Mesothelial cell of epicardium (in vitro differentiated cells): ENCODE measurements around the gene TBC1D16. TPM values are rescaled to one million over a fixed set of nuclear protein-coding genes. Genes with fewer than 3 reads are reported as not detected.

ENCODE experiments used
- DNase-seq, 2 experiments: peaks; one replicate each; pipeline ENCODE4 v3.0.0; 2021; ENCODE audit warnings: low spot score in 2 of 2; ENCODE audit not compliant: unreplicated experiment in 2 of 2
- H3K27ac Mint-ChIP-seq: 2 replicates; pipeline ENCODE4 v1.8.0; 2021; ENCODE audit warnings: mixed read lengths
- H3K27me3 Mint-ChIP-seq: 2 replicates; pipeline ENCODE4 v1.8.0; 2021; ENCODE audit warnings: low read depth, mixed read lengths
- H3K36me3 Mint-ChIP-seq: 2 replicates; pipeline ENCODE4 v1.8.0; 2021; ENCODE audit warnings: mixed read lengths
- H3K4me1 Mint-ChIP-seq: 2 replicates; pipeline ENCODE4 v1.8.0; 2021; ENCODE audit warnings: mixed read lengths
- H3K4me3 Mint-ChIP-seq: 2 replicates; pipeline ENCODE4 v1.8.0; 2021; ENCODE audit warnings: mild to moderate bottlenecking, moderate library complexity, mixed read lengths
- H3K9me3 Mint-ChIP-seq: 2 replicates; pipeline ENCODE4 v1.8.0; 2021; ENCODE audit warnings: mixed read lengths
- CTCF ChIP-seq: fragments of 200-600 bp; sonication (generic); IDR thresholded peaks from one replicate; pipeline ENCODE4 v1.5.0; 2021; ENCODE audit warnings: antibody characterized with exemption; ENCODE audit not compliant: unreplicated experiment
- total RNA-seq: library from RNA; stranded (reverse); gene quantifications from 3 replicates; pipeline ENCODE4 v1.2.1, GENCODE V29; 2021

TBC1D16 gene
- total RNA-seq, 1 donor from 2014 or later: 76.0 TPM

- H3K9me3 Mint-ChIP-seq: peaks cover 4% of the 10 kb centered on the region
- H3K4me3 Mint-ChIP-seq: no peak overlapping the region
- H3K36me3 Mint-ChIP-seq: peaks cover 10% of the 10 kb centered on the region
- peaks cover 15% of the 10 kb centered on the region for H3K4me1 Mint-ChIP-seq
- H3K27ac Mint-ChIP-seq: no peak overlapping the region
- no peaks in the 10 kb centered on the region for H3K27me3 Mint-ChIP-seq
- DNase-seq: no peak
- TF ChIP-seq CTCF: no peak
Observed at GRCh38 chr17:80080081-80080480, 44.4 kb upstream of the TBC1D16 start.

GRCh38 chr17:80072410-80072809 is 36.7 kb upstream of the TBC1D16 start:
- Mint-ChIP-seq H3K9me3 (no peaks in the 10 kb centered on the region), H3K27ac (no peak overlapping the region), H3K36me3 (no peaks in the 10 kb centered on the region), H3K27me3 (no peaks in the 10 kb centered on the region), H3K4me1 (peaks cover 20% of the 10 kb centered on the region), H3K4me3 (no peak overlapping the region)
- no peak for DNase-seq
- TF ChIP-seq CTCF: no peak

GRCh38 chr17:80071116-80071841 is 35.6 kb upstream of the TBC1D16 start:
- Mint-ChIP-seq H3K9me3 (no peaks in the 10 kb centered on the region), H3K4me1 (peaks cover 20% of the 10 kb centered on the region)

GRCh38 chr17:80070375-80071115 is 34.9 kb upstream of the TBC1D16 start:
- Mint-ChIP-seq H3K4me3 (no peak overlapping the region), H3K27me3 (no peaks in the 10 kb centered on the region), H3K9me3 (no peaks in the 10 kb centered on the region), H3K36me3 (peaks cover 4% of the 10 kb centered on the region), H3K27ac (no peak overlapping the region), H3K4me1 (peaks cover 20% of the 10 kb centered on the region)
- no peak for DNase-seq
- no peak for TF ChIP-seq CTCF

More at GRCh38 chr17:80071116-80071841, 35.6 kb upstream of the TBC1D16 start:
- TF ChIP-seq CTCF: no peak
- Mint-ChIP-seq H3K27ac (peak overlapping the region; percentile 18), H3K4me3 (no peak overlapping the region), H3K27me3 (no peaks in the 10 kb centered on the region), H3K36me3 (peaks cover 4% of the 10 kb centered on the region)
- no peak for DNase-seq

- Mint-ChIP-seq H3K27ac (peak overlapping the region; percentile 80), H3K4me3 (peak overlapping the region; percentile 24), H3K36me3 (peaks cover 4% of the 10 kb centered on the region), H3K27me3 (no peaks in the 10 kb centered on the region), H3K4me1 (peaks cover 20% of the 10 kb centered on the region), H3K9me3 (no peaks in the 10 kb centered on the region)
- DNase-seq: no peak
- TF ChIP-seq CTCF: no peak
Observed at GRCh38 chr17:80068301-80069222, 32.9 kb upstream of the TBC1D16 start.
